ENCODE results near the gene IFI44.

DNA sequence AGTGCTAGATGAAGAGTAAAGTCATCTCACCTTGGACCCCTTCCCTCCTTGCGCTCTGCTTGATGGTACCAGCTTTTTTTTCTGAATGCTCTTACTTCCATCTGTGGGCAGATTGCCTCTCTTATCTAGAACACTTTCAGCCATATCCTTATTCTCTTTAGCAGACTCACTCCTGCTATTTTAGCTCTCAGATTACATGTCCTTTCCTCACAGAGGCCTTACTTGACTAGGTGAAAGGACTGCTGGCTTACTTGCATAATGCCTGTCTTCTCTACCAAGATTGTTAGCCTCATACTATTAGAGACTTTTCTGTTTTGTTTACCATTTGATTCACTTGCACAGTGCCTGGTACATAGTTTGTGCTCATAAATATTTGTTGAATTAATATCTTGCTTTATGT, 9.3 kb downstream of the IFI44 start:
- TF ChIP-seq, protein P1, sequence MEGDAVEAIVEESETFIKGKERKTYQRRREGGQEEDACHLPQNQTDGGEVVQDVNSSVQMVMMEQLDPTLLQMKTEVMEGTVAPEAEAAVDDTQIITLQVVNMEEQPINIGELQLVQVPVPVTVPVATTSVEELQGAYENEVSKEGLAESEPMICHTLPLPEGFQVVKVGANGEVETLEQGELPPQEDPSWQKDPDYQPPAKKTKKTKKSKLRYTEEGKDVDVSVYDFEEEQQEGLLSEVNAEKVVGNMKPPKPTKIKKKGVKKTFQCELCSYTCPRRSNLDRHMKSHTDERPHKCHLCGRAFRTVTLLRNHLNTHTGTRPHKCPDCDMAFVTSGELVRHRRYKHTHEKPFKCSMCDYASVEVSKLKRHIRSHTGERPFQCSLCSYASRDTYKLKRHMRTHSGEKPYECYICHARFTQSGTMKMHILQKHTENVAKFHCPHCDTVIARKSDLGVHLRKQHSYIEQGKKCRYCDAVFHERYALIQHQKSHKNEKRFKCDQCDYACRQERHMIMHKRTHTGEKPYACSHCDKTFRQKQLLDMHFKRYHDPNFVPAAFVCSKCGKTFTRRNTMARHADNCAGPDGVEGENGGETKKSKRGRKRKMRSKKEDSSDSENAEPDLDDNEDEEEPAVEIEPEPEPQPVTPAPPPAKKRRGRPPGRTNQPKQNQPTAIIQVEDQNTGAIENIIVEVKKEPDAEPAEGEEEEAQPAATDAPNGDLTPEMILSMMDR (IDR thresholded peaks at IDR 0.05): no peak
- no peak for TF ChIP-seq ZFX (IDR thresholded peaks at IDR 0.05; ENCODE audit: borderline replicate concordance)

Measured in 22Rv1 (cell line).